HepG2 (cell line): ENCODE measurements around the gene TP53BP2. TPM values are rescaled to one million over a fixed set of nuclear protein-coding genes. Genes with fewer than 3 reads are reported as not detected.

Experiments
- ARHGAP35 ChIP-seq: sonication (generic); formaldehyde crosslinking; IDR thresholded peaks from 2 replicates; pipeline ENCODE4 v1.9.0; 2022; ENCODE audit warnings: mild to moderate bottlenecking, inconsistent platforms, moderate library complexity, missing genetic modification reagents, borderline replicate concordance
- CCDC6 ChIP-seq: sonication (generic); formaldehyde crosslinking; IDR thresholded peaks from 2 replicates; pipeline ENCODE4 v1.8.1; 2022; ENCODE audit warnings: mild to moderate bottlenecking, missing genetic modification reagents, moderate library complexity
- EHMT2 ChIP-seq: fragments of 200-600 bp; sonication (generic); IDR thresholded peaks from 2 replicates; pipeline ENCODE4 v1.7.0; 2017; ENCODE audit warnings: antibody characterized with exemption, low read depth, low read length, borderline replicate concordance
- IRX3 ChIP-seq: sonication (generic); formaldehyde crosslinking; IDR thresholded peaks from 2 replicates; pipeline ENCODE4 v1.8.1; 2023; ENCODE audit warnings: mild to moderate bottlenecking, low read depth, missing genetic modification reagents, borderline replicate concordance
- RARA ChIP-seq: IDR thresholded peaks from 2 replicates; pipeline ENCODE4 v1.6.1; 2016; ENCODE audit warnings: missing genetic modification reagents, missing compliant biosample characterization
- RNF2 ChIP-seq: fragments of 450-650 bp; conservative IDR thresholded peaks from 2 replicates; pipeline ENCODE4 v1.6.1; 2016; ENCODE audit warnings: low read depth
- SNAI1 ChIP-seq: sonication (generic); formaldehyde crosslinking; IDR thresholded peaks from 2 replicates; pipeline ENCODE4 v1.5.0; 2020; ENCODE audit warnings: mild to moderate bottlenecking, missing genetic modification reagents, borderline replicate concordance
- SRF ChIP-seq: IDR thresholded peaks from 2 replicates; pipeline ENCODE4 v1.6.1; 2011; ENCODE audit warnings: mild to moderate bottlenecking, low read depth, low read length, moderate library complexity
- ZBTB44 ChIP-seq: sonication (generic); formaldehyde crosslinking; IDR thresholded peaks from 2 replicates; pipeline ENCODE4 v1.4.0; 2020; ENCODE audit warnings: missing genetic modification reagents
- ZEB1 ChIP-seq: IDR thresholded peaks from 2 replicates; pipeline ENCODE4 v1.6.1; 2012; ENCODE audit warnings: mild to moderate bottlenecking, low read depth, inconsistent platforms; ENCODE audit not compliant: insufficient replicate concordance
- ZNF138 ChIP-seq: sonication (generic); formaldehyde crosslinking; IDR thresholded peaks from 2 replicates; pipeline ENCODE4 v1.5.0; 2020; ENCODE audit warnings: mild to moderate bottlenecking, low read depth, missing genetic modification reagents
- ZNF292 ChIP-seq: sonication (generic); formaldehyde crosslinking; IDR thresholded peaks from 2 replicates; pipeline ENCODE4 v1.8.1; 2022; ENCODE audit warnings: mild to moderate bottlenecking, low read depth, missing genetic modification reagents, borderline replicate concordance
- ZNF564 ChIP-seq: sonication (generic); formaldehyde crosslinking; IDR thresholded peaks from 2 replicates; pipeline ENCODE4 v1.8.1; 2023; ENCODE audit warnings: mild to moderate bottlenecking, missing genetic modification reagents
- ZNF574 ChIP-seq: sonication (generic); formaldehyde crosslinking; IDR thresholded peaks from 2 replicates; pipeline ENCODE4 v1.4.0; 2020; ENCODE audit warnings: missing genetic modification reagents
- ZNF589 ChIP-seq: sonication (generic); formaldehyde crosslinking; conservative IDR thresholded peaks from 2 replicates; pipeline ENCODE4 v1.8.0; 2022; ENCODE audit warnings: mild to moderate bottlenecking, moderate library complexity, missing genetic modification reagents
- ZNF607 ChIP-seq: sonication (generic); formaldehyde crosslinking; IDR thresholded peaks from 2 replicates; pipeline ENCODE4 v1.5.1; 2020; ENCODE audit warnings: missing genetic modification reagents, mild to moderate bottlenecking, borderline replicate concordance
- ZNF687 ChIP-seq: sonication (generic); formaldehyde crosslinking; IDR thresholded peaks from 2 replicates; pipeline ENCODE4 v1.5.1; 2020; ENCODE audit warnings: mild to moderate bottlenecking, missing genetic modification reagents, moderate library complexity
- ZNF761 ChIP-seq: sonication (generic); formaldehyde crosslinking; conservative IDR thresholded peaks from 2 replicates; pipeline ENCODE4 v1.4.0; 2020; ENCODE audit warnings: mild to moderate bottlenecking, missing genetic modification reagents
- ZNF768 ChIP-seq: sonication (generic); formaldehyde crosslinking; IDR thresholded peaks from 2 replicates; pipeline ENCODE4 v1.4.0; 2020; ENCODE audit warnings: missing genetic modification reagents
- polyA plus RNA-seq, 8 experiments: library from polyadenylated mRNA; depleted of rRNA in 3 of 8; stranded (reverse) in 7 of 8; unstranded in 1 of 8; fragments of >200 nt; fragmentation: Illumina TruSeq in 4 of 8; extraction: Trizol in 4 of 8; gene quantifications; 2 replicates each; pipeline versions ENCODE4 v1.2.1 to v1.2.3, GENCODE V29; 2011 to 2016; ENCODE audit warnings: low read depth in 4 of 8, missing spikeins in 1 of 8, mixed read lengths in 1 of 8; ENCODE audit not compliant: insufficient read depth in 1 of 8
- total RNA-seq, 5 experiments: library from RNA; depleted of rRNA; stranded (reverse); fragments of >200 nt; fragmentation: Illumina TruSeq; extraction: Trizol; gene quantifications; 2 replicates each; pipeline ENCODE4 v1.2.3, GENCODE V29; 2016; ENCODE audit warnings: low read depth in 1 of 5

Gene TP53BP2
- total and polyA plus RNA-seq, 2 of the 13 experiments (the other 11 are each of a cell fraction or from before 2014, with no cell fraction given): 10.0 to 14.0 TPM

- TF ChIP-seq SRF (no peak), ZBTB44 (CRISPR knock-in tag) (no peak), ZEB1 (no peak), IRX3 (0 out of 2 replicates have a peak, but pooled peaks have one; percentile 76), ZNF292 (no peak), ZNF768 (peak; percentile 65), RARA (CRISPR knock-in tag) (no peak), ZNF564 (CRISPR knock-in tag) (peak; percentile 48; the same call in 1 of the 2 replicates), ZNF138 (CRISPR knock-in tag) (peak; percentile 52; the same call in 1 of the 2 replicates), CCDC6 (peak; percentile 15; the same call in 1 of the 2 replicates), ZNF607 (CRISPR knock-in tag) (no peak), RNF2 (peak; percentile 83; the same call in 1 of the 2 replicates), ZNF687 (CRISPR knock-in tag) (peak; percentile 52), ZNF589 (CRISPR knock-in tag) (no peak), EHMT2 (no peak), SNAI1 (CRISPR knock-in tag) (no peak), ZNF574 (peak; percentile 10; the same call in 1 of the 2 replicates), ZNF761 (CRISPR knock-in tag) (0 out of 2 replicates have a peak, but pooled peaks have one; percentile 3), ARHGAP35 (CRISPR knock-in tag) (no peak)
Observed at GRCh38 chr1:223845037-223845809, 524 bp downstream of the TP53BP2 start (continued).
